GM13976 (cell line): ENCODE measurements around the gene DNHD1.

Experiments used
- DNase-seq: peaks from one replicate; pipeline ENCODE4 v3.0.0; 2012; ENCODE audit warnings: low spot score
- in situ Hi-C: fragments of 300-500 bp; cut with MboI; formaldehyde crosslinking; loops from one replicate; pipeline ENCODE4 v1.12.0; 2022; ENCODE audit warnings: low sequenced_read_pairs, mixed read lengths, inconsistent platforms; ENCODE audit not compliant: unreplicated experiment
- TF ChIP-seq, protein P1 (sequence below): IDR thresholded peaks from 2 replicates; pipeline ENCODE4 v1.5.1; 2012; ENCODE audit warnings: borderline replicate concordance, mild to moderate bottlenecking; ENCODE audit not compliant: insufficient read depth; ENCODE audit errors: extremely low read depth, missing control alignments, control extremely low read depth

DNHD1 gene

DNA sequence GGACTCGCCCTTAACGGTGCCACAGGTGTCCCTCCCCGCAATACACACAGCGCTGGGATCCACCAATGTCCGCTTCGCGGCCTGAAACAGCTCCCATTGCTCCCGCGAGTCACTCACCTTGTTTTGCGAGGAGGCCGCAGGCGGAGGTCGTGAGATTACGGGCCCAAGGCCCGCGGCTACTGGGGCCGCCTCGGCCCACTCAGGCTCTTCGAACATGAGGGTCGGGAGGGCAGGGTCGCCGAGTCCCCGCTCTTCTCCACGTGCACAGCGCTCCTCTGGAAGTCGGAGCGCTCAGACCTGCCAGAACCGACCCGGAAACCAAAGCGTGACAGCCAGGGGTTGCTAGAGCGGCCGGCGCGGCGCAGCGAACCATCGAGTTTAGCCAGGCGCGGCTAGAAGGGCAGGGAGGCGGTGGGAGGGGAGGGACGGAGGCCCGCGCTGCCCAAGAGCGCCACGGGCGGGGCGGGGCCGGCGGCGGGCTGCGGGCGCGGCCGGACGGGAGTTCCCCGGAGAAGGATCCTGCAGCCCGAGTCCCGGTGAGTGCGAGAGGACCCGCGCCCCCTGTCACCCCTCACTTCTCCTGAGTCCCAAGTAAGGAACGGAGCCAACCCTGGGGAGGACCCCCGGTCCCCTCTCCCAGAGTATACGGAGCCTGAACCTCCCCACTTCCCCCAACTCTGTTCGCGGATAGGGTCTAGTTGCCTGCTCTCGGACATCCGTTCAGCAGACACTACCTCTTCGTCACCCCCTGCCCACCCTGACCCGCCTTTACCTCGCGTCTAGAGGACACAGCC lies 106.4 kb downstream of the DNHD1 start, which contains the start of the genes ILK and RRP8:
Gene ILK, plus strand, starts transcription at position 488 of the 794 bp plus-strand sequence. CDS start 498 bp downstream, outside the sequence.
Gene RRP8, minus strand, starts transcription at position 330 of the 794 bp plus-strand sequence. Its CDS starts 114 bp downstream, at position 216.
- TF ChIP-seq, protein P1, sequence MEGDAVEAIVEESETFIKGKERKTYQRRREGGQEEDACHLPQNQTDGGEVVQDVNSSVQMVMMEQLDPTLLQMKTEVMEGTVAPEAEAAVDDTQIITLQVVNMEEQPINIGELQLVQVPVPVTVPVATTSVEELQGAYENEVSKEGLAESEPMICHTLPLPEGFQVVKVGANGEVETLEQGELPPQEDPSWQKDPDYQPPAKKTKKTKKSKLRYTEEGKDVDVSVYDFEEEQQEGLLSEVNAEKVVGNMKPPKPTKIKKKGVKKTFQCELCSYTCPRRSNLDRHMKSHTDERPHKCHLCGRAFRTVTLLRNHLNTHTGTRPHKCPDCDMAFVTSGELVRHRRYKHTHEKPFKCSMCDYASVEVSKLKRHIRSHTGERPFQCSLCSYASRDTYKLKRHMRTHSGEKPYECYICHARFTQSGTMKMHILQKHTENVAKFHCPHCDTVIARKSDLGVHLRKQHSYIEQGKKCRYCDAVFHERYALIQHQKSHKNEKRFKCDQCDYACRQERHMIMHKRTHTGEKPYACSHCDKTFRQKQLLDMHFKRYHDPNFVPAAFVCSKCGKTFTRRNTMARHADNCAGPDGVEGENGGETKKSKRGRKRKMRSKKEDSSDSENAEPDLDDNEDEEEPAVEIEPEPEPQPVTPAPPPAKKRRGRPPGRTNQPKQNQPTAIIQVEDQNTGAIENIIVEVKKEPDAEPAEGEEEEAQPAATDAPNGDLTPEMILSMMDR, result no peak
- peak; percentile 95 for DNase-seq
- in situ Hi-C loops, result no loop called here

DNA sequence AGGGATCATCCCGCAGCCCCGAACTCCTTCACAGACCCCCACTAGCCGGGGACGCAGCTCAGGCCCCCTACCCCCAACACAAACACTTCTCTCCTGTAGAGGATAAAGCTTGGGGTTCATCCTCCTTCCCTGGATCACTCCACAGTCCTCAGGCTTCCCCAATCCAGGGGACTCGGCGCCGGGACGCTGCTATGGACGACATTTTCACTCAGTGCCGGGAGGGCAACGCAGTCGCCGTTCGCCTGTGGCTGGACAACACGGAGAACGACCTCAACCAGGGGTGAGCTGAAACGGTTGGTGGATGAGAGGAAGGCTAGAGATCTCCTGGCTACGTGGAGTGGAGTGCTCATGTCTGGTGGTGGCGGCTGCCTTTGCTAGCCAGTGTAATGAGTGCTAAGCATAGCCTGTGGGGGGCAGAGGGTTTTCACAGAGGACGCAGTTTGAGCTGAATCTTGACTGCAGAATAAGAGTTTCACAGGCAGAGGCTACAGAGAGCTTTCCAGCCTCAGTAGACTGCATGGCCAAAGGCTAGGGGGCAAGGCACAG lies 107.1 kb downstream of the DNHD1 start:
- in situ Hi-C loops, result no loop called here
- peak; percentile 77 for DNase-seq

DNA sequence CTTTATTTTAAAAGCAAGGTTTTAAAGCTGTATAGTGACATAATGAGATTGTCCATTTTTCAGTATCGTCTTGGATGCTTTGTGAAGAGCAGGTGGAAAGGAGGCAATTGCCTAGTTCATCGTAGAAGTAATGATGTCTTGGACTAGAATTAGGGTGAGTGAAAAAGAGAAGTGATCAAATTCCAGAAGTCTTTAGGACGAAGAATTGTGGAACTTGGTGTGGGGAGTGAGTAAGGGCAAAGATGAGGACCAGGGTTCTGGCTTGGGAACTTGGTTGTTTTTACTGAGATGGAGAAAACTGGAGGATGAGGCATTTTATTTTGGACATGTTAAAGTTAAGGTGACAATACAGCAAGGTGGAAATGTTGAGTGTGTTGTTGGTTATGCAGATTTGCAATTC lies 107.7 kb downstream of the DNHD1 start:
- in situ Hi-C loops, result no loop called here
- DNase-seq, result no peak
- TF ChIP-seq, protein P1, result no peak

More for the DNA sequence above, 107.1 kb downstream of the DNHD1 start:
- TF ChIP-seq, protein P1, result peak; percentile 41

DNA sequence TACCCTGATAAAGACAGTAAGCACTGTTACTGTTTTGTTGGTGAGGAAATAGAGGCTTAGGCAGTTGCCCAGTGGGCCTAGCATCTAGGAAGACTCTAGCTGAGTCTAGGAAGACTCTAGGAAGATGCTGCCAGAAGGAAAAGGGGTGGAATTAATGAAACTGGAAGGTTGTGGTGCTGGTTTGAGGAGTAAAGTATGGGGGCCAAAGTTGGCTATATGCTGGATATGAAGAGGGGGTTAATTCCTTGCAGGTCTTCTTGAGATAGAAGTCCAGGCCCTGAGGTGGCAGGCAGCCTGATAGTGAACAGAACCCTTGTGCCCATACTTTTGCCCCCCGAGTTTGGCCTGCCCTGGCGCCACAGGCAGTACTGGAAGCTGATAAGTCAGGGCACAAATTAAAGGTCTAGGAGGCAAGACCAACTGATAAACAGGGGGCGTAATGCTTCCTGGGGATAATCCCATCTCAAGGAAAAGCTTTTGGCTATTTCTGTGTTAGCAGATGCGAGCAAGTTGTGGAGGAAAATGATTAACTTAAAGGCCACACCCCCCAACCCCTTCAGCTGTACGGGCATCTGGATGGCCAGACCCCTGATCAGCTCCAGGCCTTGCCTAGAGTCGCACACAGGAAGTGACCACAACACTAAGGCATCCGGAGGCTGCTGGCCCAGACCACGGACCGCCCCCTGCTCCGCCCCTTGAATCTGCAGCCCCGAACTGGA lies 109.5 kb downstream of the DNHD1 start:
- DNase-seq, result peak; percentile 84
- in situ Hi-C loops, result no loop called here
- TF ChIP-seq, protein P1, result no peak

DNA sequence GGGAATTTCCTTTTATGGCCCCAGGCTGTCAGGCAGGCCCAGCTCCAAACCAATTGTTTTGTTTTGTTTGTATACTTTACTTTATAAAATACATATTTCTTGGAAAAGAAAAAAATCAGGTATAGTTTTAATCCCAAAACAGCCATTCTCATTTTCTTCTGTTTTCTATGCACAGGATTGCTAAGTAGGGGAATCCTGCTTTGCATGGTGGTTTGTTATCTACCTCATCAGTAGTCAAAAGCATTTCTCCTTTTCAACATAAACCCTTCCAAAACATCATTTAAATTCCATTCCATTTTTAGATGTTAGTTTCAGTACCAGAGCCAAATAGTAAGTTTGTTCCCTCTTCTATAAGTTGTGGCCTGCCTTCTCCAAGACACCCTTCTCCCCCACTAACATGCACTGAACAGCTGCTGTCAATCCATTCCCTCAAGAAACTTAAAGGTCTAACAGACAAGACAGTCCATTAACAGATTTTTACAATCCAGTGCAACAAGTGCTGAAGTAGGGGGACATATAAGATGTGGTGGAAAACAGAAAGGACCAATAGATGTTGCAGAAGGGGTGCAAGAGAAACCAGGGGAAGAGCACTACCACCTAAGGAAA lies 110.2 kb downstream of the DNHD1 start:
- TF ChIP-seq, protein P1, result no peak
- no peak for DNase-seq
- in situ Hi-C loops, result no loop called here

DNA sequence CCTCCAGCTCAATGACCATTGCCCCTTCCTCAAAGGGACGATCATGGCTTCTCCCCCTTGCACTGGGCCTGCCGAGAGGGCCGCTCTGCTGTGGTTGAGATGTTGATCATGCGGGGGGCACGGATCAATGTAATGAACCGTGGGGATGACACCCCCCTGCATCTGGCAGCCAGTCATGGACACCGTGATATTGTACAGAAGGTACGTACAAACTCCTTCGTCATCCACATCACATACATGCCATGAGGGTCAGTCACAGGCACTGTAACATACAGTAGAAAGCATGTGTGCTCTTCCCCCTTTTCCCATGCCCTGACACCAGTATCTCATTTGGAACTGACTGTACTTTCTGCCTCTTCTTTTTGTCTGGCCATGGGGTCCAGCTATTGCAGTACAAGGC lies 110.9 kb downstream of the DNHD1 start:
- DNase-seq, result no peak
- TF ChIP-seq, protein P1, result no peak
- in situ Hi-C loops, result no loop called here
